HEK293T (cell line): ENCODE data around the gene WIPF2.

ENCODE experiments used
- CTCF ChIA-PET: fragments of 350-600 bp; formaldehyde crosslinking; extraction: SDS; loops from one replicate; lab custom pipeline; 2021; ENCODE audit warnings: antibody characterized with exemption, inconsistent platforms; lab: Yijun Ruan, JAX
- POLR2A ChIA-PET: fragments of 350-600 bp; formaldehyde crosslinking; extraction: SDS; loops from one replicate; lab custom pipeline; 2020; ENCODE audit warnings: antibody characterized with exemption, inconsistent platforms; lab: Yijun Ruan, JAX
- DNase-seq: peaks from one replicate; pipeline ENCODE4 v3.0.0; 2012; ENCODE audit warnings: mixed read lengths; ENCODE audit errors: extremely low spot score
- ARNT ChIP-seq: fragments of 450-650 bp; IDR thresholded peaks from 2 replicates; pipeline ENCODE4 v1.6.1; 2017; ENCODE audit warnings: mild to moderate bottlenecking
- BHLHE40 ChIP-seq: fragments of 450-650 bp; IDR thresholded peaks from 2 replicates; pipeline ENCODE4 v1.6.1; 2016; ENCODE audit warnings: mild to moderate bottlenecking, moderate library complexity, borderline replicate concordance
- CTBP1 ChIP-seq: fragments of 450-650 bp; IDR thresholded peaks from 2 replicates; pipeline ENCODE4 v1.6.1; 2016; ENCODE audit warnings: borderline replicate concordance
- ELF4 ChIP-seq: fragments of 450-650 bp; IDR thresholded peaks from 2 replicates; pipeline ENCODE4 v1.6.1; 2017; ENCODE audit warnings: antibody characterized with exemption
- FOXA1 ChIP-seq: fragments of 450-650 bp; IDR thresholded peaks from 2 replicates; pipeline ENCODE4 v1.6.1; 2016; ENCODE audit warnings: mild to moderate bottlenecking
- FOXK2 ChIP-seq: fragments of 450-650 bp; IDR thresholded peaks from 2 replicates; pipeline ENCODE4 v1.6.1; 2016; ENCODE audit warnings: mild to moderate bottlenecking
- FOXM1 ChIP-seq: fragments of 450-650 bp; IDR thresholded peaks from 2 replicates; pipeline ENCODE4 v1.6.1; 2017; ENCODE audit warnings: mild to moderate bottlenecking, borderline replicate concordance
- HDGF ChIP-seq: fragments of 450-650 bp; IDR thresholded peaks from 2 replicates; pipeline ENCODE4 v1.6.1; 2017; ENCODE audit warnings: antibody characterized with exemption, borderline replicate concordance
- L3MBTL2 ChIP-seq: fragments of 450-650 bp; conservative IDR thresholded peaks from 2 replicates; pipeline ENCODE4 v1.6.1; 2016; ENCODE audit warnings: mild to moderate bottlenecking
- LEF1 ChIP-seq: fragments of 450-650 bp; IDR thresholded peaks from 2 replicates; pipeline ENCODE4 v1.6.1; 2017; ENCODE audit warnings: mild to moderate bottlenecking, borderline replicate concordance
- NFRKB ChIP-seq: fragments of 450-650 bp; IDR thresholded peaks from 2 replicates; pipeline ENCODE4 v1.6.1; 2016; ENCODE audit warnings: mild to moderate bottlenecking, moderate library complexity
- SP1 ChIP-seq: fragments of 450-650 bp; IDR thresholded peaks from 2 replicates; pipeline ENCODE4 v1.6.1; 2017
- SUZ12 ChIP-seq: fragments of 450-650 bp; IDR thresholded peaks from 2 replicates; pipeline ENCODE4 v1.6.1; 2016; ENCODE audit warnings: mild to moderate bottlenecking
- TARDBP ChIP-seq: fragments of 450-650 bp; IDR thresholded peaks from 2 replicates; pipeline ENCODE4 v1.6.1; 2016
- ZNF384 ChIP-seq: fragments of 450-650 bp; IDR thresholded peaks from 2 replicates; pipeline ENCODE4 v1.6.1; 2016
- TF ChIP-seq, protein P1 (sequence below): fragments of 450-650 bp; IDR thresholded peaks from 2 replicates; pipeline ENCODE4 v1.6.1; 2016

WIPF2 gene

DNA sequence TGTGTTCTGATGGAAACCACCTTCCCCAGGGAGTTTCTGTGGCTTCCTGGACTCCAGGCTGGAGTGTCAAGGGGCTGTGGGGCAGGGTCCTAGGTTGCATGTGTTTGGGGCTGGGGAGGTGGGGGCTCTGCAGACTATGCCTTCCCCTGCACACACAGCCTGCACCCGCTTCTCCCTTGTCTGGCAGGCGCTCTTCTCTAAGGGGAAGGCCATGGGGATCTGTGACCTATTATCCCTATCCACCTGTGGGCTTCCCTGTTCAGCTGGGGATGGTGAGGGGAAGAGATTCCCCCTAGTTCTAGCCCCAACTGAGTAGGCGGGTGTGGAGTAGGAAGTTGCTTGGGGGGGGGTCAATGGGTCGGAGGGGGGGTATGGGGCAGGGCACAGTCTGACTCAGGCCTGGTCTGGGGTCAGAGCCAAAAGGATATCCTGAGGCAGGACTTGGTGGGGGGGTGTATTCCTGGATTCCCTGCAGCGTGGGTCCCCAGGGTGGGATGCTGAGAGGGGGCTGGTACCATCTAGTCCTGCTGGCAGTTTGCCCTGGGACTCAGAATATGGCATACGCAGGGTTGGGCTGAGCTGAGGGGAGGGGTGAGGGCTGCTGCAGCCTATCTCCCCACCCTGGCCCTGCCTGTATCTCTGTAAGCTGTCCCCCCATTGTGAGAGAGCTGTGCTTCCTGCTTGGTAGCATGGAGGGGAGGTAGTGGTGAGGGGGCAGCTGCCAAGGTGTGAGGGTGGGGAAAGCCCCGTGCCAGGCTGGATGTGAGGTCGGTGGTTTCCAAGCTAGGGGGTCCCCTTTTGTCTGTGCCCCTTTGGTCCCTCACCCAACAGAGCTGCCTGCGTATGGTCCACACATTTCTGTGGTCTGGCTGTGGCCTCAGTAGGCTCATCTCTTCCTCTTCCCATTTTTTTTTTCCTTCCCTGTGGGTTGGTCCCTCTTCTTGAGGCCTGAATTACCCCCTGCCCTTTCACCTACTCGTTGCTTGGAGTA lies 104.6 kb downstream of the WIPF2 start:
- CTCF ChIA-PET = no interaction called here
- POLR2A ChIA-PET = no interaction called here

GRCh38 chr17:40325156-40326013 lies 106.3 kb downstream of the WIPF2 start:
- POLR2A ChIA-PET = interaction anchor here (1.5 kb wide), 1 partner anchor 8 kb away, joined by 4 read pairs; no protein-coding TSS in a partner anchor
- no peak for DNase-seq
- TF ChIP-seq ZNF384 = no peak
- no peak for TF ChIP-seq L3MBTL2
- TF ChIP-seq LEF1 = no peak
- TF ChIP-seq, protein P1, sequence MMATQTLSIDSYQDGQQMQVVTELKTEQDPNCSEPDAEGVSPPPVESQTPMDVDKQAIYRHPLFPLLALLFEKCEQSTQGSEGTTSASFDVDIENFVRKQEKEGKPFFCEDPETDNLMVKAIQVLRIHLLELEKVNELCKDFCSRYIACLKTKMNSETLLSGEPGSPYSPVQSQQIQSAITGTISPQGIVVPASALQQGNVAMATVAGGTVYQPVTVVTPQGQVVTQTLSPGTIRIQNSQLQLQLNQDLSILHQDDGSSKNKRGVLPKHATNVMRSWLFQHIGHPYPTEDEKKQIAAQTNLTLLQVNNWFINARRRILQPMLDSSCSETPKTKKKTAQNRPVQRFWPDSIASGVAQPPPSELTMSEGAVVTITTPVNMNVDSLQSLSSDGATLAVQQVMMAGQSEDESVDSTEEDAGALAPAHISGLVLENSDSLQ = no peak
- no peak for TF ChIP-seq FOXM1
- TF ChIP-seq FOXA1 = no peak
- CTCF ChIA-PET = no interaction called here

More for the DNA sequence above, 104.6 kb downstream of the WIPF2 start:
- DNase-seq = no peak
- no peak for TF ChIP-seq SUZ12
- TF ChIP-seq CTBP1 = no peak
- TF ChIP-seq NFRKB = no peak
- TF ChIP-seq FOXM1 = no peak
- no peak for TF ChIP-seq SP1
- no peak for TF ChIP-seq ARNT
- TF ChIP-seq FOXA1 = no peak
- TF ChIP-seq, protein P1 = no peak
- no peak for TF ChIP-seq L3MBTL2
- TF ChIP-seq HDGF = no peak
- TF ChIP-seq ELF4 = no peak
- no peak for TF ChIP-seq FOXK2
- TF ChIP-seq LEF1 = no peak
- TF ChIP-seq TARDBP = no peak
- no peak for TF ChIP-seq BHLHE40
- TF ChIP-seq ZNF384 = no peak

- CTCF ChIA-PET = no interaction called here
- POLR2A ChIA-PET = interaction anchor here (1.5 kb wide), 1 partner anchor 9 kb away, joined by 4 read pairs; no protein-coding TSS in a partner anchor
- TF ChIP-seq FOXK2 (no peak), ZNF384 (no peak), LEF1 (no peak), HDGF (no peak), SUZ12 (no peak), FOXA1 (no peak), FOXM1 (no peak), TARDBP (no peak), NFRKB (no peak), ELF4 (no peak), ARNT (no peak)
- no peak for DNase-seq
Measured at GRCh38 chr17:40326014-40326831, 107.1 kb downstream of the WIPF2 start.

- CTCF ChIA-PET = no interaction called here
- DNase-seq = no peak
- TF ChIP-seq LEF1 (no peak), ZNF384 (no peak), FOXM1 (no peak), FOXA1 (no peak), CTBP1 (no peak), TARDBP (no peak), L3MBTL2 (no peak), ARNT (no peak)
- POLR2A ChIA-PET = no interaction called here
Measured at GRCh38 chr17:40326832-40327199, 107.7 kb downstream of the WIPF2 start.

GRCh38 chr17:40327244-40327729 lies 108.2 kb downstream of the WIPF2 start:
- no peak for TF ChIP-seq ARNT
- no peak for TF ChIP-seq NFRKB
- TF ChIP-seq L3MBTL2 = no peak
- no peak for TF ChIP-seq FOXA1
- no peak for TF ChIP-seq CTBP1
- no peak for TF ChIP-seq LEF1
- TF ChIP-seq FOXM1 = no peak
- TF ChIP-seq HDGF = no peak
- no peak for TF ChIP-seq ELF4
- DNase-seq = no peak
- POLR2A ChIA-PET = interaction anchor here (1.0 to 1.3 kb wide), 2 partner anchors 8 to 11 kb away, joined by 3 to 5 read pairs; no protein-coding TSS in a partner anchor
- CTCF ChIA-PET = interaction anchor here (0.8 kb wide), 1 partner anchor 20 kb away, joined by 3 read pairs; no protein-coding TSS in a partner anchor
